NCI-H2029 (cell line): Measurements from ENCODE around the gene NR4A3.
"Not testable (repeated sequence)": the region's sequence is repeated elsewhere in the genome, so short reads cannot be mapped to it uniquely, and the experiment has no call there.

ENCODE experiments used
- DNase-seq: peaks from one replicate; lab custom pipeline; 2025; lab: John Stamatoyannopoulos, UW

NR4A3 gene

GRCh38 chr9:99834474-99834873 lies 12.8 kb downstream of the NR4A3 start:
- DNase-seq: no peak

GRCh38 chr9:99835142-99835541 lies 13.5 kb downstream of the NR4A3 start:
- DNase-seq: no peak

- DNase-seq: no peak
These were observed 13.9 kb downstream of the NR4A3 start for GRCh38 chr9:99835581-99835980.

GRCh38 chr9:99840072-99840471 lies 18.4 kb downstream of the NR4A3 start:
- no peak for DNase-seq

- DNase-seq: no peak
These were observed 23.4 kb downstream of the NR4A3 start for GRCh38 chr9:99845063-99845462.

- DNase-seq: no peak
These were observed 26.8 kb downstream of the NR4A3 start for GRCh38 chr9:99848447-99848846.

GRCh38 chr9:99850736-99851499 lies 29.2 kb downstream of the NR4A3 start:
- DNase-seq: no peak

GRCh38 chr9:99851500-99851822 lies 29.8 kb downstream of the NR4A3 start:
- DNase-seq: no peak

- DNase-seq: no peak
These were observed 30.9 kb downstream of the NR4A3 start for GRCh38 chr9:99852617-99853016.

GRCh38 chr9:99855467-99856176 lies 33.9 kb downstream of the NR4A3 start:
- no peak for DNase-seq

- DNase-seq: not testable (repeated sequence)
These were observed 35.9 kb downstream of the NR4A3 start for GRCh38 chr9:99857576-99857975.

- no peak for DNase-seq
These were observed 36.4 kb downstream of the NR4A3 start for GRCh38 chr9:99858087-99858486.

- no peak for DNase-seq
These were observed 37.7 kb downstream of the NR4A3 start for GRCh38 chr9:99859243-99859980.

- no peak for DNase-seq
These were observed 38.6 kb downstream of the NR4A3 start for GRCh38 chr9:99860266-99860665.

- no peak for DNase-seq
These were observed 42.3 kb downstream of the NR4A3 start for GRCh38 chr9:99863955-99864354.

- DNase-seq: no peak
These were observed 44.7 kb downstream of the NR4A3 start for GRCh38 chr9:99866398-99866797.

GRCh38 chr9:99867536-99867935 lies 45.9 kb downstream of the NR4A3 start:
- DNase-seq: no peak

- DNase-seq: no peak
These were observed 46.3 kb downstream of the NR4A3 start for GRCh38 chr9:99867968-99868367.

GRCh38 chr9:99868845-99869244 lies 47.2 kb downstream of the NR4A3 start:
- no peak for DNase-seq

- no peak for DNase-seq
These were observed 48.4 kb downstream of the NR4A3 start for GRCh38 chr9:99870126-99870525.

GRCh38 chr9:99873531-99873930 lies 51.8 kb downstream of the NR4A3 start:
- DNase-seq: no peak

GRCh38 chr9:99873943-99874584 lies 52.4 kb downstream of the NR4A3 start:
- no peak for DNase-seq

- DNase-seq: no peak
These were observed 54.5 kb downstream of the NR4A3 start for GRCh38 chr9:99876190-99876589.
